ENCODE data around the gene REC114. TPM values are rescaled to one million over a fixed set of nuclear protein-coding genes. Genes with fewer than 3 reads are reported as not detected.
A peak's percentile ranks its signal among the peaks of the same experiment; 100 is the strongest.

The REC114 gene
- total and polyA plus RNA-seq, 2 experiments from 2014 or later = not detected

DNA sequence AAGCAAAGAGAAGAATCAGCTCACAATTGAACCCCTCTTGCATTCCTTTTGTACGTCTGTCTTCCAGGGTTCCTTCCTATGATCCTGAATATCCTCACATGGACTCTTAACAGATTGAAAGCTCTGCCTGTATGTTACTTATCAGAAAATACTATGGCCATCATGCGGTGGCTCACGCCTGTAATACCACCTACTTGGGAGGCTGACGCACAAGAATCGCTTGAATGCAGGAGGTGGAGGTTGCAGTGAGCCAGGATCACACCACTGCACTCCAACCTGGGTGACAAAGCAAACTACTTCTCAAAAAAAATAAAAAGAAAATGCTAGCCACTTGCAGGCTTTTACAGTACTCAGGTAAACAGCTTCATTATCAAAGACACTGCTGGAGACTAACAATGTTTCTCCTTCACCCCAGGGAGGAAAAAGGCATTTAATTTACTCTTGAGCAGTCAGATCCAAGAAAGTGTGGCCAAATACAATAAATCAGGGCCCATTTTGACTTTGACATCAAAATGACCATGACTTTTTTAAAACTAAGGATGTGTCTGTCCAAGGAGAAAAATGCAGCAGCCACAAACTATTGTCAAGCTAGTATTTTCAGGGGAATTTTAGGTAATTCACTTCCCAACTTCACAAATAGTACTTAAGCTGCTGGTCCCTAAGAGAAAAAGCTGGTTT is 162.9 kb downstream of the REC114 start (continued):
- TF ChIP-seq, protein P1, sequence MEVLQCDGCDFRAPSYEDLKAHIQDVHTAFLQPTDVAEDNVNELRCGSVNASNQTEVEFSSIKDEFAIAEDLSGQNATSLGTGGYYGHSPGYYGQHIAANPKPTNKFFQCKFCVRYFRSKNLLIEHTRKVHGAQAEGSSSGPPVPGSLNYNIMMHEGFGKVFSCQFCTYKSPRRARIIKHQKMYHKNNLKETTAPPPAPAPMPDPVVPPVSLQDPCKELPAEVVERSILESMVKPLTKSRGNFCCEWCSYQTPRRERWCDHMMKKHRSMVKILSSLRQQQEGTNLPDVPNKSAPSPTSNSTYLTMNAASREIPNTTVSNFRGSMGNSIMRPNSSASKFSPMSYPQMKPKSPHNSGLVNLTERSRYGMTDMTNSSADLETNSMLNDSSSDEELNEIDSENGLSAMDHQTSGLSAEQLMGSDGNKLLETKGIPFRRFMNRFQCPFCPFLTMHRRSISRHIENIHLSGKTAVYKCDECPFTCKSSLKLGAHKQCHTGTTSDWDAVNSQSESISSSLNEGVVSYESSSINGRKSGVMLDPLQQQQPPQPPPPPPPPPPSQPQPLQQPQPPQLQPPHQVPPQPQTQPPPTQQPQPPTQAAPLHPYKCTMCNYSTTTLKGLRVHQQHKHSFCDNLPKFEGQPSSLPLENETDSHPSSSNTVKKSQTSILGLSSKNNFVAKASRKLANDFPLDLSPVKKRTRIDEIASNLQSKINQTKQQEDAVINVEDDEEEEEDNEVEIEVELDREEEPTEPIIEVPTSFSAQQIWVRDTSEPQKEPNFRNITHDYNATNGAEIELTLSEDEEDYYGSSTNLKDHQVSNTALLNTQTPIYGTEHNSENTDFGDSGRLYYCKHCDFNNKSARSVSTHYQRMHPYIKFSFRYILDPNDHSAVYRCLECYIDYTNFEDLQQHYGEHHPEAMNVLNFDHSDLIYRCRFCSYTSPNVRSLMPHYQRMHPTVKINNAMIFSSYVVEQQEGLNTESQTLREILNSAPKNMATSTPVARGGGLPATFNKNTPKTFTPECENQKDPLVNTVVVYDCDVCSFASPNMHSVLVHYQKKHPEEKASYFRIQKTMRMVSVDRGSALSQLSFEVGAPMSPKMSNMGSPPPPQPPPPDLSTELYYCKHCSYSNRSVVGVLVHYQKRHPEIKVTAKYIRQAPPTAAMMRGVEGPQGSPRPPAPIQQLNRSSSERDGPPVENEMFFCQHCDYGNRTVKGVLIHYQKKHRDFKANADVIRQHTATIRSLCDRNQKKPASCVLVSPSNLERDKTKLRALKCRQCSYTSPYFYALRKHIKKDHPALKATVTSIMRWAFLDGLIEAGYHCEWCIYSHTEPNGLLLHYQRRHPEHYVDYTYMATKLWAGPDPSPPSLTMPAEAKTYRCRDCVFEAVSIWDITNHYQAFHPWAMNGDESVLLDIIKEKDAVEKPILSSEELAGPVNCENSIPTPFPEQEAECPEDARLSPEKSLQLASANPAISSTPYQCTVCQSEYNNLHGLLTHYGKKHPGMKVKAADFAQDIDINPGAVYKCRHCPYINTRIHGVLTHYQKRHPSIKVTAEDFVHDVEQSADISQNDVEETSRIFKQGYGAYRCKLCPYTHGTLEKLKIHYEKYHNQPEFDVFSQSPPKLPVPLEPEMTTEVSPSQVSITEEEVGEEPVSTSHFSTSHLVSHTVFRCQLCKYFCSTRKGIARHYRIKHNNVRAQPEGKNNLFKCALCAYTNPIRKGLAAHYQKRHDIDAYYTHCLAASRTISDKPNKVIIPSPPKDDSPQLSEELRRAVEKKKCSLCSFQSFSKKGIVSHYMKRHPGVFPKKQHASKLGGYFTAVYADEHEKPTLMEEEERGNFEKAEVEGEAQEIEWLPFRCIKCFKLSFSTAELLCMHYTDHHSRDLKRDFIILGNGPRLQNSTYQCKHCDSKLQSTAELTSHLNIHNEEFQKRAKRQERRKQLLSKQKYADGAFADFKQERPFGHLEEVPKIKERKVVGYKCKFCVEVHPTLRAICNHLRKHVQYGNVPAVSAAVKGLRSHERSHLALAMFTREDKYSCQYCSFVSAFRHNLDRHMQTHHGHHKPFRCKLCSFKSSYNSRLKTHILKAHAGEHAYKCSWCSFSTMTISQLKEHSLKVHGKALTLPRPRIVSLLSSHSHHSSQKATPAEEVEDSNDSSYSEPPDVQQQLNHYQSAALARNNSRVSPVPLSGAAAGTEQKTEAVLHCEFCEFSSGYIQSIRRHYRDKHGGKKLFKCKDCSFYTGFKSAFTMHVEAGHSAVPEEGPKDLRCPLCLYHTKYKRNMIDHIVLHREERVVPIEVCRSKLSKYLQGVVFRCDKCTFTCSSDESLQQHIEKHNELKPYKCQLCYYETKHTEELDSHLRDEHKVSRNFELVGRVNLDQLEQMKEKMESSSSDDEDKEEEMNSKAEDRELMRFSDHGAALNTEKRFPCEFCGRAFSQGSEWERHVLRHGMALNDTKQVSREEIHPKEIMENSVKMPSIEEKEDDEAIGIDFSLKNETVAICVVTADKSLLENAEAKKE (CRISPR knock-in tag; IDR thresholded peaks at IDR 0.05) = no peak
- no peak for TF ChIP-seq JUNB (IDR thresholded peaks at IDR 0.05; ENCODE audit: unreplicated experiment)

DNA sequence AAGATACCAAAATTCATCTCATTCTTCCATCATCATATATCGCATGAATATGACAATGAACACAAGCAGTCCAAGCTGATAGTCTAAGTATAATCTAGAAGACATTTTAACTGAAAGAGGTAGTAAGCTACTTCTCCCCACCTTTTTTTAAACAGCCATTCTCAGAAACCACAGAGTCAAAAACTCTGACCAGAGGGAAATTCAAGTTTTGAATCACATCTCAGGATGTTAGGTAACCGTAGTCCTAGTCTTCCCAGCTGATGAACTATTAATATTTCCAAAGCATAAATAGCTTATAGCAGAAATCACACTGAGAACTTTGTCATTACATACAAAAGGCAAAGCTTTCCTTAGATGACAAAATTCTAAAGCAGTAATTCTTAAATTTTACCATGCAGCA is 164.4 kb downstream of the REC114 start:
- no peak overlapping the region for H3K4me3 Mint-ChIP-seq
- Histone ChIP-seq H3K27ac (ENCODE audit: low read depth) (no peak overlapping the region), H3K27me3 (ENCODE audit: insufficient read depth) (no peaks in the 10 kb centered on the region), H3F3A (replicated peaks; ENCODE audit: low read depth) (no peaks in the 10 kb centered on the region), H3K4me2 (peak overlapping the region; percentile 18; the same call in 1 of the 2 replicates), H3K79me2 (replicated peaks; ENCODE audit: insufficient read depth) (peaks cover 99% of the 10 kb centered on the region), H4K20me1 (replicated peaks; ENCODE audit: insufficient read depth) (peaks cover 66% of the 10 kb centered on the region), H3K4me3 (no peak overlapping the region), H3K36me3 (ENCODE audit: insufficient read depth) (no peaks in the 10 kb centered on the region), H2AFZ (no peak overlapping the region), H3K4me1 (ENCODE audit: insufficient read depth) (peaks cover 52% of the 10 kb centered on the region), H3K9me2 (ENCODE audit: insufficient read depth) (no peaks in the 10 kb centered on the region)
- no peaks in the 10 kb centered on the region for H3K36me3 Mint-ChIP-seq (ENCODE audit: low read depth)
- TF ChIP-seq, protein P2, sequence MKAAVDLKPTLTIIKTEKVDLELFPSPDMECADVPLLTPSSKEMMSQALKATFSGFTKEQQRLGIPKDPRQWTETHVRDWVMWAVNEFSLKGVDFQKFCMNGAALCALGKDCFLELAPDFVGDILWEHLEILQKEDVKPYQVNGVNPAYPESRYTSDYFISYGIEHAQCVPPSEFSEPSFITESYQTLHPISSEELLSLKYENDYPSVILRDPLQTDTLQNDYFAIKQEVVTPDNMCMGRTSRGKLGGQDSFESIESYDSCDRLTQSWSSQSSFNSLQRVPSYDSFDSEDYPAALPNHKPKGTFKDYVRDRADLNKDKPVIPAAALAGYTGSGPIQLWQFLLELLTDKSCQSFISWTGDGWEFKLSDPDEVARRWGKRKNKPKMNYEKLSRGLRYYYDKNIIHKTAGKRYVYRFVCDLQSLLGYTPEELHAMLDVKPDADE (IDR thresholded peaks at IDR 0.05) = no peak
- no peak for TF ChIP-seq EZH2phosphoT487 (IDR thresholded peaks at IDR 0.05; ENCODE audit: unreplicated experiment)
- no peak for TF ChIP-seq STAT1 (IDR thresholded peaks at IDR 0.05; ENCODE audit: unreplicated experiment)
- TF ChIP-seq, protein P3, sequence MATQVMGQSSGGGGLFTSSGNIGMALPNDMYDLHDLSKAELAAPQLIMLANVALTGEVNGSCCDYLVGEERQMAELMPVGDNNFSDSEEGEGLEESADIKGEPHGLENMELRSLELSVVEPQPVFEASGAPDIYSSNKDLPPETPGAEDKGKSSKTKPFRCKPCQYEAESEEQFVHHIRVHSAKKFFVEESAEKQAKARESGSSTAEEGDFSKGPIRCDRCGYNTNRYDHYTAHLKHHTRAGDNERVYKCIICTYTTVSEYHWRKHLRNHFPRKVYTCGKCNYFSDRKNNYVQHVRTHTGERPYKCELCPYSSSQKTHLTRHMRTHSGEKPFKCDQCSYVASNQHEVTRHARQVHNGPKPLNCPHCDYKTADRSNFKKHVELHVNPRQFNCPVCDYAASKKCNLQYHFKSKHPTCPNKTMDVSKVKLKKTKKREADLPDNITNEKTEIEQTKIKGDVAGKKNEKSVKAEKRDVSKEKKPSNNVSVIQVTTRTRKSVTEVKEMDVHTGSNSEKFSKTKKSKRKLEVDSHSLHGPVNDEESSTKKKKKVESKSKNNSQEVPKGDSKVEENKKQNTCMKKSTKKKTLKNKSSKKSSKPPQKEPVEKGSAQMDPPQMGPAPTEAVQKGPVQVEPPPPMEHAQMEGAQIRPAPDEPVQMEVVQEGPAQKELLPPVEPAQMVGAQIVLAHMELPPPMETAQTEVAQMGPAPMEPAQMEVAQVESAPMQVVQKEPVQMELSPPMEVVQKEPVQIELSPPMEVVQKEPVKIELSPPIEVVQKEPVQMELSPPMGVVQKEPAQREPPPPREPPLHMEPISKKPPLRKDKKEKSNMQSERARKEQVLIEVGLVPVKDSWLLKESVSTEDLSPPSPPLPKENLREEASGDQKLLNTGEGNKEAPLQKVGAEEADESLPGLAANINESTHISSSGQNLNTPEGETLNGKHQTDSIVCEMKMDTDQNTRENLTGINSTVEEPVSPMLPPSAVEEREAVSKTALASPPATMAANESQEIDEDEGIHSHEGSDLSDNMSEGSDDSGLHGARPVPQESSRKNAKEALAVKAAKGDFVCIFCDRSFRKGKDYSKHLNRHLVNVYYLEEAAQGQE (IDR thresholded peaks at IDR 0.05; ENCODE audit: unreplicated experiment) = no peak
- no peak for TF ChIP-seq NANOG (IDR thresholded peaks at IDR 0.05; ENCODE audit: borderline replicate concordance)
- TF ChIP-seq ZNF331 (CRISPR knock-in tag; IDR thresholded peaks at IDR 0.05; ENCODE audit: low read depth) = no peak
- no peak for TF ChIP-seq ZNF114 (CRISPR knock-in tag; IDR thresholded peaks at IDR 0.05)
- no peak for TF ChIP-seq CREB1 (CRISPR knock-in tag; IDR thresholded peaks at IDR 0.05; ENCODE audit: low read depth)
- H3K27ac Mint-ChIP-seq = no peak overlapping the region
- DNase-seq (ENCODE audit: low spot score) (no peak), ATAC-seq (no peak)
- H3K27me3 Mint-ChIP-seq (ENCODE audit: insufficient read depth, low read depth, poor library complexity) = peaks cover 5% of the 10 kb centered on the region
- H3K4me1 Mint-ChIP-seq = peaks cover 43% of the 10 kb centered on the region
- H3K9me3 Mint-ChIP-seq = no peaks in the 10 kb centered on the region
